Bronchial smooth muscle cell (primary cell): Measurements from ENCODE around the gene ANK2. TPM values are rescaled to one million over a fixed set of nuclear protein-coding genes. Genes with fewer than 3 reads are reported as not detected.

Source experiments
- total RNA-seq: library from RNA; depleted of rRNA; stranded (reverse); fragments of >200 nt; gene quantifications from 2 replicates; pipeline ENCODE4 v1.2.1, GENCODE V29; 2014

Gene ANK2
- total RNA-seq = 241 and 284 TPM in 2 replicates

DNA sequence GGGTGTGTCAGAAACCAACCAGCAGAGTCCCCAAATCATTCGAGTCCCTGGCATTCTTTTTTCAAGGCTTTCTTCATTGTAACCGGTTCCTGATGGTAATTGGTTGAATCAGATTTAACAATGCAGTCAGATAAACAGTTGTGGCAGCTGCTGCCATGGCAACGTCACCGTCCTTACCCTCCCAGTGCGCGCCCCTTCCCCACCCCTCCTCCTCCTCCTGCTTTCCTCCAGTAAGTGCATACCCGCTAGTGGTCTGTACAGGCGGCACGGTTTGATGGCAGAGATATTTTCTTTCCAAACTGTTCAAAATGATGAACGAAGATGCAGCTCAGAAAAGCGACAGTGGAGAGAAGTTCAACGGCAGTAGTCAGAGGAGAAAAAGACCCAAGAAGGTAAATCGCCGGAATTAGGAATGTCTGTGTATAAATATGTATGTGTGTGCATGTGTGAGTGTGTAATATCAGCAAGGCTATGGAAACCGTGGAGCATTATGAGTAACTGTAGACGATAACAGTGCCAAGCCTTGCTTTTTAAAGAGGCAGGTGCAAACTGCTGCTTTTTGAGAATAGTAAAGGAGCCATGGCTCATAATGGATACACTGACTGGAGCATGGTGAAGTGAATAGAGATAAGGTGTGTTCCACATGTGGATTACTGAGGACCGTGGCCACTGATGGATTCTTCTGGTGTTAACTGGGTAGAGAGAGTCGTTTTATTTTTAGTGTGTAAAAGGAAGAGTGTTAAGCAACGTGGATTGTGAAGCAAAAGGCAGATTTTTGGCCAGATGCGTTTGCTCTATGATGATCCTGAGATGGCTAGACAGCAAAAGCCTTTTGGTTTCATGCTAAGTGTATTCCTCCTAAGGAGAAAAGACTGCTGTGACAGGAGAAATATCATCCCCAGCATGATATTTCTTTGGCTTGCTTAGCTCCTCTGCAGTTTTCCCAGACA is at the start of gene ANK2:
Gene ANK2, plus strand, starts transcription at position 233 of the 950 bp plus-strand sequence. Its CDS starts 76 bp downstream, at position 309.

